Transverse colon (tissue), 4 donors: ENCODE data around the gene MYL4. TPM values are rescaled to one million over a fixed set of nuclear protein-coding genes. Genes with fewer than 3 reads are reported as not detected.

Experiments
- DNase-seq: peaks from one replicate; pipeline ENCODE4 v3.0.0-alpha.2; 2019
- H3K27ac ChIP-seq, 4 donors: fragments of 200-600 bp; sonication (generic); 2 replicates each; pipeline ENCODE4 v1.5.1; 2016 to 2018; ENCODE audit warnings: inconsistent platforms in 4 of 4
- H3K27me3 ChIP-seq: fragments of 200-600 bp; sonication (generic); 2 replicates; pipeline ENCODE4 v1.5.1; 2017; ENCODE audit warnings: inconsistent platforms
- H3K36me3 ChIP-seq, 4 donors: fragments of 200-600 bp; sonication (generic); 2 replicates each; pipeline ENCODE4 v1.5.1; 2017 to 2019; ENCODE audit warnings: inconsistent platforms in 4 of 4
- H3K4me1 ChIP-seq, 4 donors: fragments of 200-600 bp; sonication (generic); 2 replicates each; pipeline ENCODE4 v1.5.1; 2017 to 2020; ENCODE audit warnings: inconsistent platforms in 4 of 4
- H3K4me3 ChIP-seq, 4 donors: fragments of 200-600 bp; sonication (generic); 1 replicate in 1 of 4; 2 replicates in 3 of 4; pipeline versions ENCODE4 v1.5.1 to v1.6.1; 2017 to 2019; ENCODE audit warnings: inconsistent platforms in 4 of 4
- H3K9me3 ChIP-seq, 2 donors: fragments of 200-600 bp; sonication (generic); 2 replicates each; pipeline ENCODE4 v1.5.1; 2017 to 2019; ENCODE audit warnings: inconsistent platforms in 2 of 2
- CTCF ChIP-seq, 5 experiments: fragments of 200-600 bp in 3 of 5; fragments of 450-650 bp in 2 of 5; sonication (generic) in 3 of 5; IDR thresholded peaks; 1 replicate in 2 of 5; 2 replicates in 3 of 5; pipeline ENCODE4 v1.5.1; 2016 to 2017; ENCODE audit warnings: antibody characterized with exemption in 5 of 5, inconsistent platforms in 3 of 5, mild to moderate bottlenecking in 2 of 5, moderate library complexity in 1 of 5
- EP300 ChIP-seq: sonication (generic); formaldehyde crosslinking; IDR thresholded peaks from one replicate; pipeline ENCODE4 v1.6.1; 2017; ENCODE audit warnings: antibody characterized with exemption, low read depth
- POLR2A ChIP-seq: fragments of 450-650 bp; IDR thresholded peaks from one replicate; pipeline ENCODE4 v1.6.1; 2016; ENCODE audit warnings: antibody characterized with exemption, mild to moderate bottlenecking, moderate library complexity
- POLR2AphosphoS5 ChIP-seq, 3 donors: sonication (generic); formaldehyde crosslinking; IDR thresholded peaks; one replicate each; pipeline ENCODE4 v1.6.1; 2016; ENCODE audit warnings: antibody characterized with exemption in 3 of 3
- WGBS, 2 donors: methylation state at CpG; one replicate each; pipeline ENCODE4 v1.1.5; 2018; ENCODE audit warnings: low coverage in 1 of 2; 5-methylcytosine and 5-hydroxymethylcytosine counted together
- in situ Hi-C, 4 donors: fragments of 200-750 bp; cut with MboI; loops; one replicate each; pipeline versions ENCODE4 v1.15.0 to v1.15.1; 2017; ENCODE audit warnings: low sequenced_read_pairs in 3 of 4, low pct_ligation_motif_present in 1 of 4, low pct_unique_long_range_greater_than_20kb in 1 of 4
- intact Hi-C: fragments of 100-400 bp; cut with DNase I; formaldehyde crosslinking; loops from one replicate; pipeline ENCODE4 v1.15.1; 2023; ENCODE audit warnings: low total_unique reads
- total RNA-seq, 4 donors: library from RNA; depleted of rRNA; stranded (reverse); fragments of >200 nt; gene quantifications; one replicate each; pipeline ENCODE4 v1.1.0, GENCODE V29; 2016

MYL4 gene
- total RNA-seq, 4 donors from 2014 or later = not detected

DNA sequence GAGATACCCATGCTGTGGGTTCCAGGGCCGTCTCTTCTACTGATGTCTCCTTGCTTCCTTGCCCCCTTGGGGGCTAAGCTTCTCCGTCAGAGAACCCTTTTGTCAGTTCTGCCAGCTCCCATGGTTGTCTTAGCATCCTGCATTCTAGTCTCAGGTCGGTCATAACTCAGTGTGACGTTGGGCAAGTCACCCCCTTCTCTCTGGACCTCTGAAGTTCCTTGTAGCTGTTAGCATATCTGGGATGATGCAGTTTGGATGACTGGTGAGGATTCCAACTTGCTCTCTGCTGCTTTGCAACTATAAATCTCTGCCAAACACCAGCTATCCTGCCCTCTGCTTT lies 8.9 kb upstream of the MYL4 start:
- Histone ChIP-seq H3K9me3 (no peaks in the 10 kb centered on the region), H3K27me3 (no peaks in the 10 kb centered on the region), H3K27ac (peak overlapping the region in 2 of 4 donors; percentile 36 to 48), H3K36me3 (no peaks in the 10 kb centered on the region), H3K4me3 (no peak overlapping the region), H3K4me1 (peaks cover 0 to 22% (median 15%) of the 10 kb centered on the region in 4 donors)
- WGBS, 2 donors = 67 to 85% methylated on average over 2 to 4 of the region's 4 CpGs
- in situ Hi-C loops (no loop called here), intact Hi-C loops (no loop called here)
- no peak for TF ChIP-seq POLR2A
- no peak for TF ChIP-seq POLR2AphosphoS5 (IDR thresholded peaks at IDR 0.05)
- no peak for TF ChIP-seq CTCF (IDR thresholded peaks at IDR 0.05)
- no peak for TF ChIP-seq EP300
- DNase-seq = no peak

DNA sequence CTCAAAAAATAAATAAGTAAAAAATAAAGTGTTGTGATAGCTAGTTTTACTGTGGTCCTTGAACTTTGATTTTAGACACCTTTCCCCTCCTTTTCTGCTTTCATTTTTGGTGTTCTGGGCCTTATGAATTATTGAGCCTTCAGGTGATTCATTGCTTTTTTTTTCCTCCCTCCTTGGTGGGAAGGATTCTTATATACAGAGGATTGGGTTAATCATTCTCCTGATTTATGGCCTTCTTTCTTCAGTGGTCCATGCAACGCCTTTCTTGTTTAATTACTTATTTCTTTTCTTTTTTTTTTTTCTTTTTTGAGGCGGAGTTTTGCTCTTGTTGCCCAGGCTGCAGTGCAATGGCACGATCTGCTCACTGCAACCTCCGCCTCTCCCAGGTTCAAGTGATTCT lies 8.0 kb upstream of the MYL4 start:
- WGBS, 2 donors = 61 to 80% methylated on average over 2 to 4 of the region's 4 CpGs
- Histone ChIP-seq H3K9me3 (no peaks in the 10 kb centered on the region), H3K4me3 (no peak overlapping the region), H3K36me3 (no peaks in the 10 kb centered on the region), H3K27ac (peak overlapping the region in 1 of 4 donors; percentile 36), H3K27me3 (no peaks in the 10 kb centered on the region), H3K4me1 (peaks cover 6 to 31% (median 20%) of the 10 kb centered on the region in 4 donors)
- in situ Hi-C loops = no loop called here
- no peak for DNase-seq
- TF ChIP-seq POLR2A = no peak
- TF ChIP-seq POLR2AphosphoS5 (IDR thresholded peaks at IDR 0.05) = no peak
- no peak for TF ChIP-seq EP300
- TF ChIP-seq CTCF (IDR thresholded peaks at IDR 0.05) = no peak
- intact Hi-C loops = no loop called here

GRCh38 chr17:47203984-47204721 lies 5.0 kb upstream of the MYL4 start:
- peaks cover 6 to 34% (median 20%) of the 10 kb centered on the region in 4 donors for H3K4me1 ChIP-seq
- TF ChIP-seq EP300 (no peak), POLR2AphosphoS5 (IDR thresholded peaks at IDR 0.05) (no peak), CTCF (IDR thresholded peaks at IDR 0.05) (no peak), POLR2A (no peak)
- no peak overlapping the region for H3K4me3 ChIP-seq
- 74 to 76% methylated on average over 5 to 6 of the region's 6 CpGs for WGBS, 2 donors
- DNase-seq = no peak
- intact Hi-C loops (no loop called here), in situ Hi-C loops (no loop called here)
- H3K9me3 ChIP-seq = no peaks in the 10 kb centered on the region
- no peaks in the 10 kb centered on the region for H3K27me3 ChIP-seq
- H3K36me3 ChIP-seq = no peaks in the 10 kb centered on the region
- H3K27ac ChIP-seq = peak overlapping the region; percentile 64 to 78 (median 72)

- Histone ChIP-seq H3K27me3 (no peaks in the 10 kb centered on the region), H3K36me3 (no peaks in the 10 kb centered on the region), H3K4me3 (no peak overlapping the region), H3K4me1 (peaks cover 6 to 34% (median 20%) of the 10 kb centered on the region in 4 donors), H3K9me3 (no peaks in the 10 kb centered on the region), H3K27ac (peak overlapping the region; percentile 64 to 78 (median 72))
- in situ Hi-C loops = no loop called here
- DNase-seq = no peak
- no peak for TF ChIP-seq POLR2AphosphoS5 (IDR thresholded peaks at IDR 0.05)
- no peak for TF ChIP-seq CTCF (IDR thresholded peaks at IDR 0.05)
- TF ChIP-seq POLR2A = no peak
- no peak for TF ChIP-seq EP300
- intact Hi-C loops = no loop called here
- WGBS, 2 donors = 57 to 60% methylated on average over 2 to 6 of the region's 6 CpGs
Observed at GRCh38 chr17:47204722-47205418, 4.3 kb upstream of the MYL4 start.
